Vagina (tissue), 2 donors: ENCODE measurements around the gene TMEM192.

Experiments used
- CTCF ChIP-seq, 3 experiments: fragments of 450-650 bp in 2 of 3; fragments of 200-600 bp in 1 of 3; sonication (generic) in 1 of 3; IDR thresholded peaks; one replicate each; pipeline ENCODE4 v1.5.1; 2017 to 2019; ENCODE audit warnings: antibody characterized with exemption in 3 of 3, mild to moderate bottlenecking in 2 of 3, moderate library complexity in 2 of 3
- POLR2A ChIP-seq, 2 donors: fragments of 450-650 bp; IDR thresholded peaks; one replicate each; pipeline ENCODE4 v1.6.1; 2017; ENCODE audit warnings: antibody characterized with exemption in 2 of 2, mild to moderate bottlenecking in 2 of 2, moderate library complexity in 2 of 2
- POLR2AphosphoS5 ChIP-seq, 2 donors: sonication (generic); formaldehyde crosslinking; IDR thresholded peaks; one replicate each; pipeline ENCODE4 v1.9.0; 2017; ENCODE audit warnings: antibody characterized with exemption in 2 of 2, mild to moderate bottlenecking in 2 of 2, low read depth in 1 of 2; ENCODE audit not compliant: insufficient read depth in 1 of 2

- TF ChIP-seq CTCF (IDR thresholded peaks at IDR 0.05) (no peak), POLR2A (IDR thresholded peaks at IDR 0.05) (no peak), POLR2AphosphoS5 (IDR thresholded peaks at IDR 0.05; ENCODE audit: insufficient read depth in 1 of 2, low read depth in 1 of 2) (no peak)
Measured at GRCh38 chr4:165031436-165032211, 81.0 kb downstream of the TMEM192 start, which contains the start of gene TRIM60.
